WTC11 (cell line): ENCODE data around the gene C9orf50. TPM values are rescaled to one million over a fixed set of nuclear protein-coding genes. Genes with fewer than 3 reads are reported as not detected.

Source experiments
- ATAC-seq: fragments of 200-7000 bp; cut with Tn5 transposase; 2 replicates; pipeline ENCODE4 v1.10.0; 2021; ENCODE audit warnings: mild to moderate bottlenecking, moderate library complexity
- CTCF ChIA-PET: fragments of 300-600 bp; sonication (Branson Sonifier 250); formaldehyde crosslinking; loops from one replicate; lab custom pipeline; 2021; ENCODE audit warnings: antibody characterized with exemption; lab: Charles Lee
- POLR2A ChIA-PET: fragments of 350-600 bp; sonication (Branson Sonifier 250); formaldehyde crosslinking; loops from one replicate; lab custom pipeline; 2021; ENCODE audit warnings: antibody characterized with exemption; lab: Charles Lee
- DNase-seq: peaks from one replicate; pipeline ENCODE4 v3.0.0; 2021; ENCODE audit warnings: low spot score
- H3K27ac Mint-ChIP-seq: 2 replicates; pipeline ENCODE4 v1.8.0; 2021; ENCODE audit warnings: mixed read lengths
- H3K27me3 Mint-ChIP-seq: 2 replicates; pipeline ENCODE4 v1.8.0; 2021; ENCODE audit warnings: low read depth, mild to moderate bottlenecking, moderate library complexity, mixed read lengths
- H3K36me3 Mint-ChIP-seq: 2 replicates; pipeline ENCODE4 v1.8.0; 2021; ENCODE audit warnings: mixed read lengths
- H3K4me1 Mint-ChIP-seq: 2 replicates; pipeline ENCODE4 v1.8.0; 2022; ENCODE audit warnings: mixed read lengths
- H3K4me3 Mint-ChIP-seq: 2 replicates; pipeline ENCODE4 v1.8.0; 2021; ENCODE audit warnings: mild to moderate bottlenecking, moderate library complexity, mixed read lengths
- H3K9me3 Mint-ChIP-seq: 2 replicates; pipeline ENCODE4 v1.8.0; 2021; ENCODE audit warnings: mixed read lengths
- ESRRA ChIP-seq: sonication (generic); formaldehyde crosslinking; IDR thresholded peaks from 2 replicates; pipeline ENCODE4 v1.8.1; 2022; ENCODE audit warnings: mild to moderate bottlenecking, missing genetic modification reagents, borderline replicate concordance
- GRHL2 ChIP-seq: fragments of 250-450 bp; sonication (Bioruptor Pico); IDR thresholded peaks from 2 replicates; pipeline ENCODE4 v1.8.0; 2022; ENCODE audit warnings: mild to moderate bottlenecking, moderate library complexity; ENCODE audit not compliant: insufficient replicate concordance, severe bottlenecking
- JUN ChIP-seq: sonication (generic); formaldehyde crosslinking; IDR thresholded peaks from 2 replicates; pipeline ENCODE4 v1.8.0; 2023; ENCODE audit warnings: mild to moderate bottlenecking, missing genetic modification reagents
- KAT7 ChIP-seq: sonication (generic); formaldehyde crosslinking; IDR thresholded peaks from 2 replicates; pipeline ENCODE4 v1.8.1; 2023; ENCODE audit warnings: missing genetic modification reagents, mild to moderate bottlenecking, borderline replicate concordance
- MYBL2 ChIP-seq: sonication (generic); formaldehyde crosslinking; IDR thresholded peaks from 2 replicates; pipeline ENCODE4 v1.8.1; 2023; ENCODE audit warnings: mild to moderate bottlenecking, moderate library complexity, missing genetic modification reagents
- NFATC4 ChIP-seq: fragments of 250-450 bp; sonication (Bioruptor Pico); IDR thresholded peaks from 2 replicates; pipeline ENCODE4 v1.9.0; 2021; ENCODE audit warnings: mild to moderate bottlenecking
- NFYB ChIP-seq: sonication (generic); formaldehyde crosslinking; conservative IDR thresholded peaks from 2 replicates; pipeline ENCODE4 v1.8.0; 2022; ENCODE audit warnings: low read depth, missing genetic modification reagents
- NR2C2 ChIP-seq: sonication (generic); formaldehyde crosslinking; IDR thresholded peaks from 2 replicates; pipeline ENCODE4 v1.8.0; 2022; ENCODE audit warnings: mild to moderate bottlenecking, missing genetic modification reagents
- RELA ChIP-seq: sonication (generic); formaldehyde crosslinking; IDR thresholded peaks from 2 replicates; pipeline ENCODE4 v1.8.1; 2022; ENCODE audit warnings: missing genetic modification reagents, mild to moderate bottlenecking, borderline replicate concordance
- SOX15 ChIP-seq: fragments of 250-450 bp; sonication (Bioruptor Pico); IDR thresholded peaks from 2 replicates; pipeline ENCODE4 v1.9.0; 2021; ENCODE audit warnings: mild to moderate bottlenecking
- SP1 ChIP-seq: sonication (generic); formaldehyde crosslinking; conservative IDR thresholded peaks from 2 replicates; pipeline ENCODE4 v1.8.1; 2022; ENCODE audit warnings: missing genetic modification reagents
- TEAD1 ChIP-seq: sonication (generic); formaldehyde crosslinking; IDR thresholded peaks from 2 replicates; pipeline ENCODE4 v1.8.0; 2022; ENCODE audit warnings: mild to moderate bottlenecking, missing genetic modification reagents
- ZNF219 ChIP-seq: sonication (generic); formaldehyde crosslinking; IDR thresholded peaks from 2 replicates; pipeline ENCODE4 v1.8.0; 2023; ENCODE audit warnings: missing genetic modification reagents, mild to moderate bottlenecking, borderline replicate concordance
- ZNF232 ChIP-seq: sonication (generic); formaldehyde crosslinking; IDR thresholded peaks from 2 replicates; pipeline ENCODE4 v1.8.0; 2022; ENCODE audit warnings: mild to moderate bottlenecking, missing genetic modification reagents
- ZNF317 ChIP-seq: sonication (generic); formaldehyde crosslinking; IDR thresholded peaks from 2 replicates; pipeline ENCODE4 v1.8.1; 2023; ENCODE audit warnings: low read depth, mild to moderate bottlenecking, moderate library complexity, missing genetic modification reagents, borderline replicate concordance
- total RNA-seq: library from RNA; stranded (reverse); gene quantifications from 3 replicates; pipeline ENCODE4 v1.2.3, GENCODE V29; 2021
- TF ChIP-seq, protein P1 (sequence below): sonication (generic); formaldehyde crosslinking; IDR thresholded peaks from 2 replicates; pipeline ENCODE4 v1.8.1; 2023; ENCODE audit warnings: mild to moderate bottlenecking, missing genetic modification reagents
- TF ChIP-seq, protein P2 (sequence below): sonication (generic); formaldehyde crosslinking; conservative IDR thresholded peaks from 2 replicates; pipeline ENCODE4 v1.8.1; 2023; ENCODE audit warnings: mild to moderate bottlenecking, low read depth, missing genetic modification reagents, moderate library complexity
- TF ChIP-seq, protein P3 (sequence below): sonication (generic); formaldehyde crosslinking; IDR thresholded peaks from 2 replicates; pipeline ENCODE4 v1.8.1; 2022; ENCODE audit warnings: mild to moderate bottlenecking, moderate library complexity, missing genetic modification reagents
- TF ChIP-seq, protein P4 (sequence below): fragments of 250-450 bp; sonication (Bioruptor Pico); IDR thresholded peaks from 2 replicates; pipeline ENCODE4 v1.8.0; 2021; ENCODE audit warnings: mild to moderate bottlenecking
- TF ChIP-seq, protein P5 (sequence below): sonication (generic); formaldehyde crosslinking; IDR thresholded peaks from 2 replicates; pipeline ENCODE4 v1.8.0; 2023; ENCODE audit warnings: missing genetic modification reagents
- TF ChIP-seq, protein P6 (sequence below): sonication (generic); formaldehyde crosslinking; IDR thresholded peaks from 2 replicates; pipeline ENCODE4 v1.8.1; 2022; ENCODE audit warnings: low read depth, missing genetic modification reagents, borderline replicate concordance
- TF ChIP-seq, protein P7 (sequence below): fragments of 250-450 bp; sonication (Bioruptor Pico); conservative IDR thresholded peaks from 2 replicates; pipeline ENCODE4 v1.9.0; 2021; ENCODE audit warnings: mild to moderate bottlenecking
- TF ChIP-seq, protein P8 (sequence below): sonication (generic); formaldehyde crosslinking; IDR thresholded peaks from 2 replicates; pipeline ENCODE4 v1.8.0; 2022; ENCODE audit warnings: mild to moderate bottlenecking, missing genetic modification reagents
- TF ChIP-seq, protein P9 (sequence below): sonication (generic); formaldehyde crosslinking; IDR thresholded peaks from 2 replicates; pipeline ENCODE4 v1.8.1; 2022; ENCODE audit warnings: missing genetic modification reagents, borderline replicate concordance

The C9orf50 gene
- total RNA-seq, 1 experiment from 2014 or later, result 0.11 TPM

DNA sequence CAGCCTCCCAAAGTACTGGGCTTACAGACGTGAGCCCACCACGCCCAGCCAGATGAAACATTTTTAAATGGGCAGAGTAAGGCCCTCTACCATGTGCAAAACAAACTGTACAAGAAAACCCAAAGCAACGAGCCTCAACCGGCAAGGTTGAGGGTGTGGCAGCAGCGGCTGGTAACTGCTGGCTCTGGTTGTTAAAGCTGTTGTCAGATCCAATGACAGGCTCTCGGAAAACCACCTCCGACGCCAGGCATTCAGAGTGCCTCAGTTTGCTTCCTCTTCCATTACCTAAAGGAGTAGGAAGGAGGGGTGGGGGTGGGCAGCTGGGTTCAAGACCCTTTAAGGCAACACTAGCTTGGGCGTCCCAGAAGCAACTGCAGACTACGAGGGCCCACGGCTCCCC is 23.5 kb upstream of the C9orf50 start (continued):
- TF ChIP-seq GRHL2 (no peak), NFYB (CRISPR knock-in tag) (no peak), KAT7 (CRISPR knock-in tag) (no peak), NFATC4 (CRISPR knock-in tag) (no peak), ZNF219 (CRISPR knock-in tag) (no peak), ESRRA (no peak), NR2C2 (no peak), SP1 (CRISPR knock-in tag) (no peak), RELA (CRISPR knock-in tag) (no peak)
- TF ChIP-seq, protein P1, sequence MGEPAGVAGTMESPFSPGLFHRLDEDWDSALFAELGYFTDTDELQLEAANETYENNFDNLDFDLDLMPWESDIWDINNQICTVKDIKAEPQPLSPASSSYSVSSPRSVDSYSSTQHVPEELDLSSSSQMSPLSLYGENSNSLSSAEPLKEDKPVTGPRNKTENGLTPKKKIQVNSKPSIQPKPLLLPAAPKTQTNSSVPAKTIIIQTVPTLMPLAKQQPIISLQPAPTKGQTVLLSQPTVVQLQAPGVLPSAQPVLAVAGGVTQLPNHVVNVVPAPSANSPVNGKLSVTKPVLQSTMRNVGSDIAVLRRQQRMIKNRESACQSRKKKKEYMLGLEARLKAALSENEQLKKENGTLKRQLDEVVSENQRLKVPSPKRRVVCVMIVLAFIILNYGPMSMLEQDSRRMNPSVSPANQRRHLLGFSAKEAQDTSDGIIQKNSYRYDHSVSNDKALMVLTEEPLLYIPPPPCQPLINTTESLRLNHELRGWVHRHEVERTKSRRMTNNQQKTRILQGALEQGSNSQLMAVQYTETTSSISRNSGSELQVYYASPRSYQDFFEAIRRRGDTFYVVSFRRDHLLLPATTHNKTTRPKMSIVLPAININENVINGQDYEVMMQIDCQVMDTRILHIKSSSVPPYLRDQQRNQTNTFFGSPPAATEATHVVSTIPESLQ, result no peak
- TF ChIP-seq, protein P2, sequence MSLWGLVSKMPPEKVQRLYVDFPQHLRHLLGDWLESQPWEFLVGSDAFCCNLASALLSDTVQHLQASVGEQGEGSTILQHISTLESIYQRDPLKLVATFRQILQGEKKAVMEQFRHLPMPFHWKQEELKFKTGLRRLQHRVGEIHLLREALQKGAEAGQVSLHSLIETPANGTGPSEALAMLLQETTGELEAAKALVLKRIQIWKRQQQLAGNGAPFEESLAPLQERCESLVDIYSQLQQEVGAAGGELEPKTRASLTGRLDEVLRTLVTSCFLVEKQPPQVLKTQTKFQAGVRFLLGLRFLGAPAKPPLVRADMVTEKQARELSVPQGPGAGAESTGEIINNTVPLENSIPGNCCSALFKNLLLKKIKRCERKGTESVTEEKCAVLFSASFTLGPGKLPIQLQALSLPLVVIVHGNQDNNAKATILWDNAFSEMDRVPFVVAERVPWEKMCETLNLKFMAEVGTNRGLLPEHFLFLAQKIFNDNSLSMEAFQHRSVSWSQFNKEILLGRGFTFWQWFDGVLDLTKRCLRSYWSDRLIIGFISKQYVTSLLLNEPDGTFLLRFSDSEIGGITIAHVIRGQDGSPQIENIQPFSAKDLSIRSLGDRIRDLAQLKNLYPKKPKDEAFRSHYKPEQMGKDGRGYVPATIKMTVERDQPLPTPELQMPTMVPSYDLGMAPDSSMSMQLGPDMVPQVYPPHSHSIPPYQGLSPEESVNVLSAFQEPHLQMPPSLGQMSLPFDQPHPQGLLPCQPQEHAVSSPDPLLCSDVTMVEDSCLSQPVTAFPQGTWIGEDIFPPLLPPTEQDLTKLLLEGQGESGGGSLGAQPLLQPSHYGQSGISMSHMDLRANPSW (CRISPR knock-in tag), result no peak
- TF ChIP-seq, protein P3, sequence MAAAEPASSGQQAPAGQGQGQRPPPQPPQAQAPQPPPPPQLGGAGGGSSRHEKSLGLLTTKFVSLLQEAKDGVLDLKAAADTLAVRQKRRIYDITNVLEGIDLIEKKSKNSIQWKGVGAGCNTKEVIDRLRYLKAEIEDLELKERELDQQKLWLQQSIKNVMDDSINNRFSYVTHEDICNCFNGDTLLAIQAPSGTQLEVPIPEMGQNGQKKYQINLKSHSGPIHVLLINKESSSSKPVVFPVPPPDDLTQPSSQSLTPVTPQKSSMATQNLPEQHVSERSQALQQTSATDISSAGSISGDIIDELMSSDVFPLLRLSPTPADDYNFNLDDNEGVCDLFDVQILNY (CRISPR knock-in tag), result no peak
- TF ChIP-seq, protein P4, sequence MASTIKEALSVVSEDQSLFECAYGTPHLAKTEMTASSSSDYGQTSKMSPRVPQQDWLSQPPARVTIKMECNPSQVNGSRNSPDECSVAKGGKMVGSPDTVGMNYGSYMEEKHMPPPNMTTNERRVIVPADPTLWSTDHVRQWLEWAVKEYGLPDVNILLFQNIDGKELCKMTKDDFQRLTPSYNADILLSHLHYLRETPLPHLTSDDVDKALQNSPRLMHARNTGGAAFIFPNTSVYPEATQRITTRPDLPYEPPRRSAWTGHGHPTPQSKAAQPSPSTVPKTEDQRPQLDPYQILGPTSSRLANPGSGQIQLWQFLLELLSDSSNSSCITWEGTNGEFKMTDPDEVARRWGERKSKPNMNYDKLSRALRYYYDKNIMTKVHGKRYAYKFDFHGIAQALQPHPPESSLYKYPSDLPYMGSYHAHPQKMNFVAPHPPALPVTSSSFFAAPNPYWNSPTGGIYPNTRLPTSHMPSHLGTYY (CRISPR knock-in tag), result no peak
- TF ChIP-seq, protein P5, sequence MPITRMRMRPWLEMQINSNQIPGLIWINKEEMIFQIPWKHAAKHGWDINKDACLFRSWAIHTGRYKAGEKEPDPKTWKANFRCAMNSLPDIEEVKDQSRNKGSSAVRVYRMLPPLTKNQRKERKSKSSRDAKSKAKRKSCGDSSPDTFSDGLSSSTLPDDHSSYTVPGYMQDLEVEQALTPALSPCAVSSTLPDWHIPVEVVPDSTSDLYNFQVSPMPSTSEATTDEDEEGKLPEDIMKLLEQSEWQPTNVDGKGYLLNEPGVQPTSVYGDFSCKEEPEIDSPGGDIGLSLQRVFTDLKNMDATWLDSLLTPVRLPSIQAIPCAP (CRISPR knock-in tag), result no peak
- TF ChIP-seq, all 79 proteins: peak for 0

DNA sequence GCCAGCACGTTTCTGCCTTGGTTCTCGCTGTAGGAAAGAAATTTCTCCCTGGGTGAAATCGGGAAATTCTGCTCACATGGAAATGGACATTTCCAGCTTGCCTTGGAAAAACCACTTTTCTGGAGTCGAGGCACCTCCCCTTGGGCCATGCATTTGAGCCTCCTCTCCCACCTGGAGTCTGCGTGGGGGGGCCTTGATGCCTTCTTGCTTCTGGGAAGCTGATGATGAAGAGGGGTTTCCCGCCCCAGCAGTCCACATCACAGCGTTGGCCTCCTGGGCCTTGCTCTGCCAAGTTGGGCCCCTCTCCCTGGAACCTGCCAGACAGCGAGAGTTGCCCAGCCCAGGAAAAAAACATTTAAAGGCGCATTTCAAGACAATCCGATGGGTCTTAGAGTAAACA is 22.8 kb upstream of the C9orf50 start:
- H3K9me3 Mint-ChIP-seq, result peaks cover 8% of the 10 kb centered on the region
- no peak for ATAC-seq
- H3K4me1 Mint-ChIP-seq, result peaks cover 14% of the 10 kb centered on the region
- no peak overlapping the region for H3K27ac Mint-ChIP-seq
- ChIA-PET CTCF (interaction anchor here (1.3 to 2.5 kb wide), 5 partner anchors 54 to 147 kb away, joined by 4 to 25 read pairs (median 16); no protein-coding TSS in a partner anchor), POLR2A (no interaction called here)
- no peak for DNase-seq
- no peaks in the 10 kb centered on the region; the same call in 1 of the 2 replicates for H3K27me3 Mint-ChIP-seq
- no peaks in the 10 kb centered on the region for H3K36me3 Mint-ChIP-seq
- H3K4me3 Mint-ChIP-seq, result no peak overlapping the region
- TF ChIP-seq SOX15 (CRISPR knock-in tag) (no peak), JUN (CRISPR knock-in tag) (no peak), ZNF317 (CRISPR knock-in tag) (no peak), MYBL2 (no peak), TEAD1 (no peak), ZNF232 (CRISPR knock-in tag) (no peak)
- TF ChIP-seq, protein P6, sequence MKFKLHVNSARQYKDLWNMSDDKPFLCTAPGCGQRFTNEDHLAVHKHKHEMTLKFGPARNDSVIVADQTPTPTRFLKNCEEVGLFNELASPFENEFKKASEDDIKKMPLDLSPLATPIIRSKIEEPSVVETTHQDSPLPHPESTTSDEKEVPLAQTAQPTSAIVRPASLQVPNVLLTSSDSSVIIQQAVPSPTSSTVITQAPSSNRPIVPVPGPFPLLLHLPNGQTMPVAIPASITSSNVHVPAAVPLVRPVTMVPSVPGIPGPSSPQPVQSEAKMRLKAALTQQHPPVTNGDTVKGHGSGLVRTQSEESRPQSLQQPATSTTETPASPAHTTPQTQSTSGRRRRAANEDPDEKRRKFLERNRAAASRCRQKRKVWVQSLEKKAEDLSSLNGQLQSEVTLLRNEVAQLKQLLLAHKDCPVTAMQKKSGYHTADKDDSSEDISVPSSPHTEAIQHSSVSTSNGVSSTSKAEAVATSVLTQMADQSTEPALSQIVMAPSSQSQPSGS (CRISPR knock-in tag), result no peak
- TF ChIP-seq, protein P7, sequence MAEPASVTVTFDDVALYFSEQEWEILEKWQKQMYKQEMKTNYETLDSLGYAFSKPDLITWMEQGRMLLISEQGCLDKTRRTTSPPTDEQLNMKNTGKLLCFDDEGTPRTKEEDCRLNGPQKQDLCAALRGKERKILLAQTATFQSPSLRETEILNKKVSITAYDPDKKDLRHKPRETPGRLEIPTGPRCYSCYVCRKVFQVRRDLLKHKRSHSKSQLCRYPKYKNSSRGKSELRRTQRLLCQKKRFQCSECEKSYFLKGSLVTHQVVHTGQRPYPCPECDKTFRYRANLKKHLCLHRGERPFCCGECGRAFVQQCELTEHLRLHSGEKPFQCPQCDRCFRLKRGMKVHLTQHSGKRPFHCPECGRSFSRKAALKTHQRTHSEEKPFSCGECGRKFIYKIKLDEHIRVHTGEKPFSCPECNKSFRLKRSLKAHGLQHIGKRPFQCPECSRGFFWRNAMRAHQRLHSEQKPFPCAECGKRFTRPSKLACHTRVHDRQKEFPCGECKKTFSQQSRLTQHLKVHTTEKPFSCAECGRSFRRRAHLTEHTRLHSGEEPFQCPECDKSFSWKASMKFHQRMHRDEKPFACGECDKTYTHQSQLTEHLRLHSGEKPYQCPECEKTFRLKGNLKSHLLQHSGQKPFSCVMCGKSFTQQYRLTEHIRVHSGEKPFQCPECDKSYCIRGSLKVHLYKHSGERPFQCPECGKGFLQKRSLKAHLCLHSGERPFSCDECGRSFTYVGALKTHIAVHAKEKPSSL (CRISPR knock-in tag), result no peak
- TF ChIP-seq, protein P8, sequence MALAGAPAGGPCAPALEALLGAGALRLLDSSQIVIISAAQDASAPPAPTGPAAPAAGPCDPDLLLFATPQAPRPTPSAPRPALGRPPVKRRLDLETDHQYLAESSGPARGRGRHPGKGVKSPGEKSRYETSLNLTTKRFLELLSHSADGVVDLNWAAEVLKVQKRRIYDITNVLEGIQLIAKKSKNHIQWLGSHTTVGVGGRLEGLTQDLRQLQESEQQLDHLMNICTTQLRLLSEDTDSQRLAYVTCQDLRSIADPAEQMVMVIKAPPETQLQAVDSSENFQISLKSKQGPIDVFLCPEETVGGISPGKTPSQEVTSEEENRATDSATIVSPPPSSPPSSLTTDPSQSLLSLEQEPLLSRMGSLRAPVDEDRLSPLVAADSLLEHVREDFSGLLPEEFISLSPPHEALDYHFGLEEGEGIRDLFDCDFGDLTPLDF (CRISPR knock-in tag), result no peak
- TF ChIP-seq, protein P9, sequence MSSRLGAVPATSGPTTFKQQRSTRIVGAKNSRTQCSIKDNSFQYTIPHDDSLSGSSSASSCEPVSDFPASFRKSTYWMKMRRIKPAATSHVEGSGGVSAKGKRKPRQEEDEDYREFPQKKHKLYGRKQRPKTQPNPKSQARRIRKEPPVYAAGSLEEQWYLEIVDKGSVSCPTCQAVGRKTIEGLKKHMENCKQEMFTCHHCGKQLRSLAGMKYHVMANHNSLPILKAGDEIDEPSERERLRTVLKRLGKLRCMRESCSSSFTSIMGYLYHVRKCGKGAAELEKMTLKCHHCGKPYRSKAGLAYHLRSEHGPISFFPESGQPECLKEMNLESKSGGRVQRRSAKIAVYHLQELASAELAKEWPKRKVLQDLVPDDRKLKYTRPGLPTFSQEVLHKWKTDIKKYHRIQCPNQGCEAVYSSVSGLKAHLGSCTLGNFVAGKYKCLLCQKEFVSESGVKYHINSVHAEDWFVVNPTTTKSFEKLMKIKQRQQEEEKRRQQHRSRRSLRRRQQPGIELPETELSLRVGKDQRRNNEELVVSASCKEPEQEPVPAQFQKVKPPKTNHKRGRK (CRISPR knock-in tag), result no peak
